Activated T-cell treated with anti-CD3 and anti-CD28 coated beads for 24 hours (primary cell): ENCODE results near the gene RAB13.

Source experiments
- DNase-seq: peaks from one replicate; pipeline ENCODE4 v3.0.0-alpha.2; 2020; ENCODE audit warnings: low read depth

The RAB13 gene

DNA sequence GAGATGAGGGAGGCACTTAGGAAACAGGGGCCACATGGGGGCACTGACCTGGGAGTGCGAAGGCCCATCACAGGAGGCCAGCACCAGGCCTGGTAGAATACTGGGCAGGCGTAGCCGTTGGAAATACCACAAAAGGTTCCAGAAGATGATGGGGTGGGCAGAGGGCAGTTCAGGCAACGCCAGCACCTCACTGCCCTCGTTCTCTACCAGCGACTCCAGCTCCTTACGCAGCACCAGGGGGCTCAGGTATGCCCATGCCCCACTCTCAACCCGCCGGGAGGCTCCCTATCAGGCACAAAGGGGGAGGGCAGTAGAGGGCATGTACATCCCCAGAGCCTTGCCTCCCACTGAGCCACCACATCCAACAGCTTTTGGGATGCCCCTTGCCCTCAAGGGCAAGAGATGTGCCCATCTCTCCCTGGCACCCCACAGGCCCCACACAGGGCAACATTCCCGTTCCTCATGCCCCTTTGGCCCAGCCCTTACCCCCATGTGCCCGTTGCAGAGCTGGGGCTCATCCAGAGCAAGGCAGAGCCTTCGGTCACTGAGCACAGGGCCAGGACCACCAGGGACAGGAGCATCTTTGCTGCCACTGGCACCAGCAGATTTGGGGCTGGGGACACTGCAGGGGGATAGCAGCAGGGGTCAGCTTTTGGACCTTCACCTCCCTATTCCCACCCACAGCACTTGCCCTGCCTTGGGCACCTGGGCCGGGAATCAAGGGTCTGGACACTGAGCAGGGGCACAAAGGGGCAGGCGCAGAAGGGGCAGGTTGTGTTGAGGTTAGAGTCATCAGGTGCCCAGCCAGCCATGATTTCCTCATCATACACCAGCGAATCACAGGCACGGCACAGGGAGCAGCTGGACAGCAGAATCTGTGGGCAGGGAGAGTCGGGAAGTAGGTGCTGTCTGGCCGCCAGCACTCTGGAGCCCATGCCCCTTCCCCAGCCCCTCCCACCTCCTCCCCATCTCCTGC is 53.7 kb downstream of the RAB13 start:
- DNase-seq: no peak
